ENCODE results near the gene DDX19B.

DDX19B gene

DNA sequence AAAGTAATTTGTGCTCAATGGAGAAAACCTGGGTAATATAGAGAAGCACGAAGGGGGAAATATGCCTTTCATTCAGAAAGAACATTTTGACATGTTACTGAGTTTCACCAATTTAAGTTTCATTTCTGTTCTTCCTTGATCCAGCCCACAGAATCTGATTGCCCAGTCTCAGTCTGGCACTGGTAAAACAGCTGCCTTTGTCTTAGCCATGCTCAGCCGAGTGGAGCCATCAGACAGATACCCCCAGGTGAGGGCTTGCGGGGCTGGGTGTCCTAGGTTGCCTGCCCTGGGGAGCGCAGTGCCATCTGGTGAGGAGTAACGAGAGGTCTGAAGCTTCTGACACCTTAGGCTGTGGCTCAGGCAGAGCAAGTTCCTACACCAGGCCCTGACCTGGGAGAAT lies 65.4 kb downstream of the DDX19B start:
- DNase-seq = no peak

DNA sequence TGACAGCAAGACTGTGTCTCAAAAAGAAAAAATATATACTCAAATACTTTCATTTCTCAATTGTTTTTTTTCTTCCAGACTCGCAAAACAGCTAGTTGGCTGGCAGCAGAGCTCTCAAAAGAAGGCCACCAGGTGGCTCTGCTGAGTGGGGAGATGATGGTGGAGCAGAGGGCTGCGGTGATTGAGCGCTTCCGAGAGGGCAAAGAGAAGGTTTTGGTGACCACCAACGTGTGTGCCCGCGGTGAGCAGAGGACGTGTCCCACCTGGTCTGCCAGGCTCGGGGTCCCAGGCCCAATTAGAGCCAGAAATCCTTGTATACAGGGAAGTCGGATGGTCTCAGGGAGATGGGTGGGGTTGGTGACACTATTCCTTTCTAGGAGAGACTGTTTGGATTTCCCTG lies 71.2 kb downstream of the DDX19B start:
- DNase-seq = peak in 1 of 2 experiments; percentile 2

DNA sequence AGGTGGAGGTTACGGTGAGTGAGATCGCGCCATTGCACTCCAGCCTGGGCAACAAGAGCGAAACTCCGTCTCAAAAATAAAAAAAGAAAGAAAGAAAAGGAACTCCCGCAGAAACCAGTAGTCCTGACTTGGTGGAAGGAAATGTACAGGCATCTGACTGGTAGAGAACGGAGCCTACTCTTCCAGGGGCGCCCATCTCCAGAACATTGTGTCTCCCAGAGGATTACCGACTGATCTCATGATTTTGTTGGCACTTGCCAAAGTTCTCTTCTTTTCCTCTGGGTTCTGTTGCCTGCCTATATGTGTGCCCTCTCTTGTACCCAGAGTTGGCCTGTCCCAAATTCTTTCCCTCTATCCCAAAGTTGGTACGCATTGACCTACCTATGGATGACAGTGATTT lies 71.9 kb downstream of the DDX19B start:
- no peak for DNase-seq

- no peak for DNase-seq
Measured at GRCh38 chr16:70372921-70373728, 74.1 kb downstream of the DDX19B start.

GRCh38 chr16:70374213-70374612 lies 75.2 kb downstream of the DDX19B start:
- DNase-seq = no peak

GRCh38 chr16:70375636-70376611 lies 76.9 kb downstream of the DDX19B start:
- no peak for DNase-seq

DNA sequence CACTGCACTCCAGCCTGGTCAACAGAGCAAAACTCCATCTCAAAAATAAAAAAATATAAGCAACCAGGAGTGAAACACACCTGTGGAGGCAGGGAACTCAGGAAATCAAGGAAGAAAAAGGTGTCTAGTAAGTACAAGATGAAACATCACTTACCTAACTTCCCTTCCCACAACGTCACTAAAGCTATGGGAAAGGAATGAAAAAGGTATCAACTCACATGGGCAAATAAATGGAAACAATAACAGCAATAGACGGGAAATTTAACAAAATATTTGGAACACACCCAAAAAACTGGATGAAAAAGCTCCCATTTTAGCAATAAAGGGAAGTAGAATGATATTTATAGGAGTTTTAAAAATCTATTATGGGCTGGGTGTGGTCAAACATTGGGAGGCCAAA lies 78.8 kb downstream of the DDX19B start:
- DNase-seq = no peak

DNA sequence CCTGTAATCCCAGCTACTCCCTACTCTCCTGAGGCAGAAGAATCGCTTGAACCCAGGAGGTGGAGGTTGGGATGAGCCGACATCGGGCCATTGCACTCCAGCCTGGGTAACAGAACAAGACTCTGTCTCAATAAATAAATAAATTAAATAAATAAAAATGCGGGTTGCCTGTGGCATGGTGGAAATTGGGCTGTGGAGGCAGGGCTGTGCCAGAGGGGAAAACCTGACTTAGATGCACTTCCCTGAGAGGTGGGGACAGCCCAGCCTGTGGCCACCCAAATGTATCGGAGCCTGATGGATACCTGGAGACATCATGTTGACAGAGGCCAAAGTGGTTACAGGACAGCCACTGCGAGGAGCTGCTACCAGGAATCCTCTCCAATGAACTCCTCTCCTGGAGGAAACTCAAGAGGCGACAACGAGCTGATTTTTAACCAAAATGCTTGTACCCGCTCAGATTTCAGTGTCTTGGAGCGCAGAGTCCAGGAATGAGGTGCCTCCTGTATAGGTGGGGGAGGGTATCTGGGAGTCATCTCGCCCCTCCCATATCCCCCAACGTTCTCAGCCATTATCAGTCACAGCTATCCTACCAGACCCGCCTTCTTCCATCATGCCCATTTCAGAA lies 80.0 kb downstream of the DDX19B start:
- no peak for DNase-seq

- DNase-seq = peak; percentile 56 to 74
Measured at GRCh38 chr16:70380248-70380918, 81.4 kb downstream of the DDX19B start.

DNA sequence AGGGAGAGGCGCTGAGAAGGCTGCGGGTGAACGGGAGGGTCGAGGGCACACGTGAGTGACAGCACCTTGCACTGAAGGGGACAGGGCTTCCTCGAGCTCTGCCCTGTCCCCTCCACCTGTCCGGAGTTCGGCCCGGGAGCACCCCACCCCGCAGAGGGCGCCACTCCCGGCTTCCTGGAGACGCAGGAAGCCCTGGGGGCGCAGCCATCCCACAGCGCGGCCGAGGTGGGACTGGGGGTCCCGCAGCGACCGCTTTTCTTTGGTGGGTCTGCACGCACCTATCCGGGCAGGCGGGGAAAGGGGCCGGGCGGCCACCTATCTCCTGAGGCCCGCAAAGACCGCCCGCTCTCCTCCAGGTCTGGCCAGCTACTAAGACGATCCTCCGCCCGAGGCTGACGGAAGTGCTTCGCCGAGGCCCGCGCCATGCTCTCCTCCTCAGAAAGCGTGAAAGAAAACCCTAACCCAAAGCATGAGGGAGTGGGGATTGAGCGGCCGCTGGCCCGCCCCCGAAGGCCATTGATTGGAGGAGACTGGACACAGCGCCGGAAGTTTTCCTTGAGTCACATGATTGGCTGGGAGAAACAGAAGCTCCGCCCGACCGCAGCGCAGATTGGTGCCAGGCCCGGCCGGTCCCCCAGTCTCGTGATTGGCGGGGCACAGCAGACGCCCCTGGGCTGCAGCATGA lies 82.1 kb downstream of the DDX19B start:
- DNase-seq = peak; percentile 91 to 97

- DNase-seq = no peak
Measured at GRCh38 chr16:70381604-70382342, 82.8 kb downstream of the DDX19B start.

GRCh38 chr16:70383421-70383960 lies 84.5 kb downstream of the DDX19B start:
- DNase-seq = no peak
